ENCODE data around the gene F9.
"Not testable (repeated sequence)": the region's sequence is repeated elsewhere in the genome, so short reads cannot be mapped to it uniquely, and the experiment has no call there.

F9 gene

DNA sequence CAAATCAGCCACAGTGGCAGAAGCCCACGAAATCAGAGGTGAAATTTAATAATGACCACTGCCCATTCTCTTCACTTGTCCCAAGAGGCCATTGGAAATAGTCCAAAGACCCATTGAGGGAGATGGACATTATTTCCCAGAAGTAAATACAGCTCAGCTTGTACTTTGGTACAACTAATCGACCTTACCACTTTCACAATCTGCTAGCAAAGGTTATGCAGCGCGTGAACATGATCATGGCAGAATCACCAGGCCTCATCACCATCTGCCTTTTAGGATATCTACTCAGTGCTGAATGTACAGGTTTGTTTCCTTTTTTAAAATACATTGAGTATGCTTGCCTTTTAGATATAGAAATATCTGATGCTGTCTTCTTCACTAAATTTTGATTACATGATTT is at the start of gene F9:
F9 (plus strand) TSS at position 190 of the 400 bp plus-strand sequence; CDS start at position 216, 26 bp downstream.
- no peak for DNase-seq (ENCODE audit: extremely low spot score)
- no peak for TF ChIP-seq CTCF (IDR thresholded peaks at IDR 0.05; ENCODE audit: control extremely low read depth, extremely low read depth, low read depth, missing control alignments)
- CTCF ChIA-PET, result no interaction called here
- POLR2A ChIA-PET, result no interaction called here

- CTCF ChIA-PET, result no interaction called here
- POLR2A ChIA-PET, result no interaction called here
- no peak for DNase-seq (ENCODE audit: extremely low spot score)
- no peak for TF ChIP-seq CTCF (IDR thresholded peaks at IDR 0.05; ENCODE audit: control extremely low read depth, extremely low read depth, low read depth, missing control alignments)
Measured at GRCh38 chrX:139483699-139484098, 46.8 kb upstream of the F9 start.

DNA sequence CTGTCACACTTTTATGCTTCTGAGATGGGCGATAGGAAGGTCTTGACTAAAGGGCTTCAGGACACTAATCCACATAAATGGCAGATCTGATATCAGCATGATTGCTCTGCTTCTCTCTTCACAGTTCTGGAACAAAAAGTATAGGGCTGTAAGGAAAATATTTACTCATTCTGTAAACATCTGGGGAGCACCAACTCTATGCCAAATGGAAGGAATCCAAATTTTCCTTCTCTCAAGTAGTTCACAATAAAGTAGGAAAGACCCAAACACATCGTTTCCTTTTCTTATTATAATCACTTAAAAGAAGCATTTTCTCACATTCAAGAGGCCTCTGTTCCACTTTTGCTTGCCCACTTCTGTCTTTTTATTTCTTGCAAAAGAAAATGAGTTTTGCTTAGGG is 45.9 kb upstream of the F9 start:
- CTCF ChIA-PET, result no interaction called here
- POLR2A ChIA-PET, result no interaction called here
- TF ChIP-seq CTCF (IDR thresholded peaks at IDR 0.05; ENCODE audit: control extremely low read depth, extremely low read depth, low read depth, missing control alignments), result no peak
- no peak for DNase-seq (ENCODE audit: extremely low spot score)

DNA sequence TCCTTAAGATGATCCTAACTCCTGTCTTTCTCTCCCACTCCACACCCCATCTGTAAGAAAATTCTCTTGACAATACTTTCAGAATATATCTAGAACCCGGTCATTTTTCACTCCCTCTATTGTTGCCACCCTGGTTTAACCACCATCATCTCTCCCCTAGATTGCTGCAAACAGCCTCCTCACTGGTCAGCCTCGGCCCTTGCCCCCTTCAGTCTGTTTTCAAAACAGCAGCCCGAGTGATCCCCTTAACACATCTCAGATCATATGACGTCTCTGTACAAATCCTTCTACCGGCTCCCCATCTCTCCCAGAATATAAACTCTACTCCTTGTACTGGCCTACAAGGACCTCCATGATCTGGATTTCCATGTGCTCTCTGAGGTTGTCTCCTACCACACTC is 35.2 kb upstream of the F9 start:
- ChIA-PET POLR2A (no interaction called here), CTCF (no interaction called here)
- no peak for TF ChIP-seq CTCF (IDR thresholded peaks at IDR 0.05; ENCODE audit: control extremely low read depth, extremely low read depth, low read depth, missing control alignments)
- DNase-seq (ENCODE audit: extremely low spot score), result no peak

DNA sequence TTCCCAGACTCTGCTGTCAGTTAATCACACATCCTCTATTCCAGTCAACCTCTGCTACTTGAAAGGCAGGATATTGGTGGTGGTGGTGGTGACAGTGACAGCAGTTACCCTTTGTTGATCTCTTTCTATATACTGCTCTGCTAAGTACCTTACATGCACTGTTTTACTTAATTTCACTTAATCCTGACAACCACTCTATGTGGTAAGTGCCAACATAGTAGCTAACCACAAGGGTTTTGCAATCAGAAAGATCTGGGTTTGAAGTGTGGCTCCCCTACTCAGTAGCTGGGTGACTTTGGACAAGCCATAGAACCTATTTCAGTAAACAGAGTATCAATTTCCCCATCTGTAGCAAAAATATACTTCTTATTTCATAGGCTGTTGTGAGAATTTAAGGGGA is 24.2 kb upstream of the F9 start:
- no peak for TF ChIP-seq CTCF (IDR thresholded peaks at IDR 0.05; ENCODE audit: control extremely low read depth, extremely low read depth, low read depth, missing control alignments)

DNA sequence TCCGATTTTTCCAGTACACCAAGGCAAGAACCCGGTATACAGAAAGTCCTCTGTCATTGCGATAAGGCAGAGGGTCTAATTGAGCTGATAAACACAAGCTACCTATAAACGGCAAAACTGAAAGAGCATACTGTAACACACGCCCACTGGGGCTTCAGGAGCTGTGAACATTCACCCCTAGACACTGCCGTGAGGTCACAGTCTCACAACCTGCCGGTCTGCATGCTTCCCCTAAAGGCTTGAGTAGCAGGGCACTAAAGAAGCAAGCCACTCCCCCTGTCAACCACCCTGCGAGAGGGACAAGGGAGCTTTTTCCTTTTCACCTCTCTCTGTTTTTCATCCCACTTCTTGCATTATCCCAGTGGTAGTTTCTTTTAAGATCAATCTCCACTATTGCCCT is 22.4 kb upstream of the F9 start:
- POLR2A ChIA-PET, result no interaction called here
- DNase-seq (ENCODE audit: extremely low spot score), result no peak
- CTCF ChIA-PET, result no interaction called here
- TF ChIP-seq CTCF (IDR thresholded peaks at IDR 0.05; ENCODE audit: control extremely low read depth, extremely low read depth, low read depth, missing control alignments), result no peak

More for the DNA sequence above, 24.2 kb upstream of the F9 start:
- no peak for DNase-seq (ENCODE audit: extremely low spot score)
- CTCF ChIA-PET, result no interaction called here
- POLR2A ChIA-PET, result no interaction called here

- ChIA-PET CTCF (no interaction called here), POLR2A (no interaction called here)
- DNase-seq (ENCODE audit: extremely low spot score), result no peak
- no peak for TF ChIP-seq CTCF (IDR thresholded peaks at IDR 0.05; ENCODE audit: control extremely low read depth, extremely low read depth, low read depth, missing control alignments)
Measured at GRCh38 chrX:139518475-139518874, 12.1 kb upstream of the F9 start.

DNA sequence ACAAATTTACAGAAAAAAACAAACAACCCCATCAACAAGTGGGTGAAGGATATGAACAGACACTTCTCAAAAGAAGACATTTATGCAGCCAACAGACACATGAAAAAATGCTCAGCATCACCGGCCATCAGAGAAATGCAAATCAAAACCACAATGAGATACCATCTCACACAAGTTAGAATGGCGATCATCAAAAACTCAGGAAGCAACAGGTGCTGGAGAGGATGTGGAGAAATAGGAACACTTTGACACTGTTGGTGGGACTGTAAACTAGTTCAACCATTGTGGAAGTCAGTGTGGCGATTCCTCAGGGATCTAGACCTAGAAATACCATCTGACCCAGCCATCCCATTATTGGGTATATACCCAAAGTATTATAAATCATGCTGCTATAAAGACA is 1.7 kb upstream of the F9 start:
- CTCF ChIA-PET; POLR2A ChIA-PET; DNase-seq (ENCODE audit: extremely low spot score): not testable (repeated sequence)
